ENCODE results near the gene SMURF1. TPM values are rescaled to one million over a fixed set of nuclear protein-coding genes. Genes with fewer than 3 reads are reported as not detected.
A peak's percentile ranks its signal among the peaks of the same experiment; 100 is the strongest.

Gene SMURF1
- total RNA-seq, 1 donor = 22.6 TPM

DNA sequence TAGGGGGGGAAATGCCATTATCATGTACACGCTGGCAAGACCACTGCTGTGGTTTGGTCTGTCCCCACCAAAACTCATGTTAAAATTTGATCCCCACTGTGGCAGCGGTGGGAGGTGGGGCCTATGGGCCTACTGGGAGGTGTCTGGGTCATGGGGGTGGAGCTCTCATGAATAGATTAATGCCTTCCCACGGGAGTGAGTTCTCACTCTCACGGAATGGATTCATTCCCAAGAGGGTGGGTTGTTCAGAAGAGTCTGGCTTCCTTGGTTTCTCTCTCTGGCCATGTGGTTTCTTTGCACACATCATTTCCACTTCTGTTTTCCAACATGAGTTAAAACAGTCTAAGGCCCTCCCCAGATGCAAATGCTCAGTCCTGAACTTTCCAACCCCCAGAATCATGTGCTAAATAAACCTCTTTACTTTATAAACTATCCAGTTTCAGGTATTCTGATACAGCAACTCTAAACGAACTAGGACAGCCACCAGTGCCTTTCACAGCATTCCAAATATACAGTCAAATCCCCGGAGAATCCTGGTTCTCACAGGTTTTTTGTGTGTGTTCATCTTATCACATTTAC, 44.3 kb downstream of the SMURF1 start:
- H3K4me3 ChIP-seq (ENCODE audit: low read depth, low read length) = no peak overlapping the region
- peak; percentile 62 for DNase-seq (ENCODE audit: low read depth)
- TF ChIP-seq, protein P1, sequence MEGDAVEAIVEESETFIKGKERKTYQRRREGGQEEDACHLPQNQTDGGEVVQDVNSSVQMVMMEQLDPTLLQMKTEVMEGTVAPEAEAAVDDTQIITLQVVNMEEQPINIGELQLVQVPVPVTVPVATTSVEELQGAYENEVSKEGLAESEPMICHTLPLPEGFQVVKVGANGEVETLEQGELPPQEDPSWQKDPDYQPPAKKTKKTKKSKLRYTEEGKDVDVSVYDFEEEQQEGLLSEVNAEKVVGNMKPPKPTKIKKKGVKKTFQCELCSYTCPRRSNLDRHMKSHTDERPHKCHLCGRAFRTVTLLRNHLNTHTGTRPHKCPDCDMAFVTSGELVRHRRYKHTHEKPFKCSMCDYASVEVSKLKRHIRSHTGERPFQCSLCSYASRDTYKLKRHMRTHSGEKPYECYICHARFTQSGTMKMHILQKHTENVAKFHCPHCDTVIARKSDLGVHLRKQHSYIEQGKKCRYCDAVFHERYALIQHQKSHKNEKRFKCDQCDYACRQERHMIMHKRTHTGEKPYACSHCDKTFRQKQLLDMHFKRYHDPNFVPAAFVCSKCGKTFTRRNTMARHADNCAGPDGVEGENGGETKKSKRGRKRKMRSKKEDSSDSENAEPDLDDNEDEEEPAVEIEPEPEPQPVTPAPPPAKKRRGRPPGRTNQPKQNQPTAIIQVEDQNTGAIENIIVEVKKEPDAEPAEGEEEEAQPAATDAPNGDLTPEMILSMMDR (IDR thresholded peaks at IDR 0.05; ENCODE audit: insufficient read depth, low read length) = no peak

DNA sequence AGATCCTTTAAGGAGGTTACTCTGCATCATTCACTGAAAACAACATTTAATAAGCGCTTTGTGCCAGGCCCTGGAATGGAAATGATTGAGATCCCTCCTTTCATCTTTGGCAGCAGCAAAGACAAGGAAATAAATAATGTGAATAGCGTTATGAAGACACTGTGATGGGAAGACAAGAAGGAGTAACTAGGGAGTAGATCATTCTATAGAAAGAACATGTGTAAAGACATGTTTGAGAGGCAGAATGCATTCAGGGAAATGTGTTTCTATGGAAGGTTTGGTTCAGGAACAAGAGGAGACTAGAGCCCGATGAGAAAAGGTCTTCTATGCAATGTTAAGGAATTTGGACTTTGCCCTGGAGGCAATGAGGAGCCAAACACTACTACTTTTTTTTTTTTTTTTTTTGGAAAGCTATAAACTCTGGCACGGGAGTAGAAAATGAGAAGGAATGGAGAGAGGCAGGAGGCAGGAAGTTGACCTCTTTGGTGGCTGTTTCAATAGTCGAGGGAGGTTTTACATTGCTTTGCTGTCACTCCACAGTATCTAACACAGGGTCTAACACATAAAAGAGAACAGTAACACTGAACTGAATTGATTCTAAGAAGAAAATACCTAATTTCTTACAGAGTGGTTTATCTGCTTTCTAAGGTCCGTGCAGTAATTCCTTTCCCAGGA, 44.9 kb downstream of the SMURF1 start:
- TF ChIP-seq, protein P1 (IDR thresholded peaks at IDR 0.05; ENCODE audit: insufficient read depth, low read length) = no peak
- no peak overlapping the region for H3K4me3 ChIP-seq (ENCODE audit: low read depth, low read length)
- DNase-seq (ENCODE audit: low read depth) = peak; percentile 71

DNA sequence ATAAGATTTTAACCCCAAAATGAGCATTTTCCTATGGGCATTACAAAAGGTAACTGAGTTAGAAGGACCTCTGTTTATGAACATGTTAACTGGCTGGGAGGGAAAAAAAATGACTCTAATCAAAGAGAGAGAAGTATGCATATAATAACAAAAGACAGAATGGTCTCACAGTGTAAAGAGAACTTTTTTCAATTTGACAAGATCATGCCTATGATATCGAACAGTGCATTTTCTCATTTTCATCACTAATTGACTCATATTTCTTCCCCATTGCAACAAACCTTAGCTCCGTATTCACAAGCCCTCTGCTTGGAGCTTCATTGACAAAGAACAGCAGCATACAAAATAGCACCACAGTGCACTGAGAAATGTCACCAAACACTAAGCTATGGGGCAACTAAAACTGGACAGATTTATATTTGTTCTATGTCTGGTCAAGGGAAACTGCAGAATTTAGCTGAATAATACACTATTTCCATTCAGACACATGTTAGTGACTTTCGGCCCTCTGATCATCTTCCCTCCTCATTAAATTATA, 45.6 kb downstream of the SMURF1 start:
- no peak for DNase-seq (ENCODE audit: low read depth)
- TF ChIP-seq, protein P1 (IDR thresholded peaks at IDR 0.05; ENCODE audit: insufficient read depth, low read length) = no peak
- no peak overlapping the region for H3K4me3 ChIP-seq (ENCODE audit: low read depth, low read length)

DNA sequence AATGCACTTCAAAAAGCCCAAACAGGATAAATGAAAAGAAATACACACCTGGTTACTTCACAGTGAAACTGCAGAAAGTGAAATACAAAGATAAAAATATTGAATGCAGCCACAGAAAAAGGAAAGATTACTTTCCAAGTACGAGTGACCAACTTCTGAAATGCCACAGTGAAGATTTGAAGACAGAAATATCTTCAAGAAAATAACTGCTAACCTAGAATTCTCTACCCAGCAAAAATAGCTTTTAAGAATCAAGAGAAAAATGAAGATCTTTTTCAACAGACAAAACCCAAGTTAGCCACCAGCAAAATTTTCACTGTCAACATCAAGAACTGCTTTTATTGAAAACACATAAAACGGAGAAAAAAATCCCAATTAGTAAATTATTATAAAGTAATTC, 46.2 kb downstream of the SMURF1 start:
- TF ChIP-seq, protein P1 (IDR thresholded peaks at IDR 0.05; ENCODE audit: insufficient read depth, low read length) = no peak
- no peak overlapping the region for H3K4me3 ChIP-seq (ENCODE audit: low read depth, low read length)

DNA sequence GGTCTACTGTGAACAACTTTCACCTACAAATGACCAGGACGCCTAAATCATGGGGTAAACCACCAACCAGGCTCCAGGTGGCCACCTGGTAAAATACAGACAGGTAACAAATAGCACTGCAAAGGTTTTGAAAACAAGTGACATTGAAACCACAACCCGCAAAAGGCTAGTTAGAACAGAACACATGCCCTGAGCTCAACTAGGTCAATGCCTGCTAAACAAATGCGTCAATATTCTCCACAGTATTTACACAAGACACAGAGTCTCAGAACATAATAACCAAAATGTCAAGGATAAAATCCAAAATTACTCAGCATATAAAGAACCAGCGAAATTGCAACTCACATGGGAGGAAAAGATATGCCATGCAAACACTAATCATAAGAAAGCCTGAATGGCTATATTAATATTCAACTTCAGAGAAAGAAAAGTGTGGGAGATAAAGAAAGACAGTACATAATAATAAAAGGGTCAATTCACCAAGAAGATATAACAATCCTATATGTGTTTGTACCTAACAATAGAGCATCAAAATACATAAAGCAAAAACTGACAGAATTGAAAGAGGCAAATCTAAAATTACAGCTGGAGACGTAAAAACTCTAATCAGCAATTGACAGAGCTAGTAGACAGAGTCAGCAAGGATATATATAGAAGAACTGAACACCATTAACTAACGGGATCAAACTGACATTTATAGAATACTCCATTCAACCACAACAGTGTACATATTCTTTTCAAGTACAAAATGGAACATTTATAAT, 47.6 kb downstream of the SMURF1 start:
- TF ChIP-seq, protein P1 (IDR thresholded peaks at IDR 0.05; ENCODE audit: insufficient read depth, low read length) = no peak
- no peak overlapping the region for H3K4me3 ChIP-seq (ENCODE audit: low read depth, low read length)
- no peak for DNase-seq (ENCODE audit: low read depth)

More for the DNA sequence above, 46.2 kb downstream of the SMURF1 start:
- DNase-seq (ENCODE audit: low read depth) = no peak

DNA sequence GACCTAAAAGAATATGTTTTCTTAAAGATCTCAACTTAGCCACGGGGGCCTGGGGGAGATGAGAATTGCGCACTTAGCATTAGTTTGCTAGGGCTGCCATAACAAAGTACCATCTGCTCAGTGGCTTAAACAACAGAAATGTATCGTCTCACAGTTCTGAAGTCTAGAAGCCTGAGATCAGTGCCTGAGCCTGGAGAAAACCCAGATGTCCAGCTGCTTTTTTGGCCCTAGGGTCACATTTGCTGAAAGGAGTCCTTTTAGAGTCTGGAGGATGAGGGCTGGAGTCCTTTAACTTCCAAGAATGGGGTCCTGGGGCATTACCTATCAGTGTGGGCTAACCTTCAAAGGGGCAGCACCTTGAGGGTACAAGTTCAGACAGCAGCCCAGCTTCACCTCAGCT, 48.2 kb downstream of the SMURF1 start:
- TF ChIP-seq, protein P1 (IDR thresholded peaks at IDR 0.05; ENCODE audit: insufficient read depth, low read length) = no peak
- no peak overlapping the region for H3K4me3 ChIP-seq (ENCODE audit: low read depth, low read length)
- DNase-seq (ENCODE audit: low read depth) = no peak

All from fibroblast of the aortic adventitia (primary cell).